K562 (cell line): ENCODE measurements around the gene HHATL. TPM values are rescaled to one million over a fixed set of nuclear protein-coding genes. Genes with fewer than 3 reads are reported as not detected.
A peak's percentile ranks its signal among the peaks of the same experiment; 100 is the strongest.

Experiments used
- ATAC-seq: fragments of 200-7000 bp; cut with Tn5 transposase; 3 replicates; pipeline ENCODE4 v1.9.1; 2020; ENCODE audit warnings: moderate library complexity
- BruUV-seq: library from RNA; stranded (reverse); fragments of 400-500 nt; replicated peaks from 2 replicates; lab custom pipeline; 2021; lab: Mats Ljungman, UMichigan
- CTCF ChIA-PET: fragments of 300-600 bp; formaldehyde crosslinking; extraction: SDS; loops from one replicate; lab custom pipeline; 2021; ENCODE audit warnings: low intra/inter-chr PET ratio; lab: Yijun Ruan, JAX
- POLR2A ChIA-PET: fragments of 300-600, 350-650 bp; sonication (Branson Sonifier 250); formaldehyde crosslinking; extraction: SDS; loops from one replicate; lab custom pipeline; 2021; ENCODE audit warnings: antibody characterized with exemption, inconsistent platforms; lab: Yijun Ruan, JAX
- DNase-seq, 4 experiments: peaks; one replicate each; pipeline versions ENCODE4 v3.0.0 to v3.0.0-alpha.2; 2011 to 2018; ENCODE audit warnings: low spot score in 3 of 4, mixed read lengths in 3 of 4; ENCODE audit errors: extremely low read depth in 1 of 4
- FAIRE-seq: peaks from 2 replicates; lab custom pipeline; 2011; peaks lifted over from hg19 to GRCh38; lab: Jason Lieb, UNC
- H2AFZ ChIP-seq: 2 replicates; pipeline ENCODE4 v1.6.0; 2011; ENCODE audit warnings: low read depth, low read length, control low read depth, inconsistent platforms
- H3K27ac ChIP-seq: fragments of 200-600 bp; 3 replicates; pipeline ENCODE4 v1.8.0; 2011; ENCODE audit warnings: low read depth, mild to moderate bottlenecking, control low read depth, inconsistent platforms, low read length, moderate library complexity, mixed read lengths; ENCODE audit errors: extremely low read depth
- H3K27me3 ChIP-seq, 2 experiments: fragments of 300-600 bp in 1 of 2; 2 replicates in 1 of 2; 3 replicates in 1 of 2; pipeline versions ENCODE4 v1.6.0 to v1.8.0; 2011; ENCODE audit warnings: inconsistent platforms in 2 of 2, low read length in 2 of 2, mild to moderate bottlenecking in 1 of 2, mixed read lengths in 1 of 2, moderate library complexity in 1 of 2; ENCODE audit not compliant: control insufficient read depth in 2 of 2, insufficient read depth in 2 of 2
- H3K36me3 ChIP-seq: fragments of 300-600 bp; 3 replicates; pipeline ENCODE4 v1.8.0; 2011; ENCODE audit warnings: mild to moderate bottlenecking, low read length, inconsistent platforms; ENCODE audit not compliant: control insufficient read depth, insufficient read depth
- H3K4me1 ChIP-seq, 2 experiments: fragments of 200-600 bp in 1 of 2; replicated peaks in 1 of 2; 2 replicates in 1 of 2; 3 replicates in 1 of 2; pipeline versions ENCODE4 v1.5.1 to v1.8.0; 2011; ENCODE audit warnings: inconsistent platforms in 2 of 2, low read length in 2 of 2, mild to moderate bottlenecking in 1 of 2, mixed read lengths in 1 of 2, moderate library complexity in 1 of 2; ENCODE audit not compliant: control insufficient read depth in 2 of 2, insufficient read depth in 2 of 2
- H3K4me2 ChIP-seq: 2 replicates; pipeline ENCODE4 v1.6.1; 2011; ENCODE audit warnings: low read length, control low read depth, inconsistent platforms, mixed read lengths; ENCODE audit not compliant: insufficient read depth
- H3K4me3 ChIP-seq: fragments of 200-600 bp; sonication (generic), shearing (Covaris generic); 2 replicates; pipeline ENCODE4 v1.5.1; 2016; ENCODE audit warnings: control low read depth, inconsistent platforms
- H3K79me2 ChIP-seq: fragments of 200-600 bp; 3 replicates; pipeline ENCODE4 v1.8.0; 2011; ENCODE audit warnings: low read length, inconsistent platforms; ENCODE audit not compliant: control insufficient read depth, insufficient read depth
- H3K9ac ChIP-seq, 2 experiments: 2 replicates each; pipeline versions ENCODE4 v1.6.0 to v1.6.1; 2011; ENCODE audit warnings: low read depth in 2 of 2, low read length in 2 of 2, control low read depth in 1 of 2, inconsistent platforms in 1 of 2, mild to moderate bottlenecking in 1 of 2, mixed read lengths in 1 of 2; ENCODE audit not compliant: insufficient read depth in 1 of 2
- H3K9me1 ChIP-seq: one replicate; pipeline ENCODE4 v1.6.0; 2011; ENCODE audit warnings: inconsistent platforms, mild to moderate bottlenecking, low read length, moderate library complexity; ENCODE audit not compliant: control insufficient read depth, insufficient read depth
- H3K9me3 ChIP-seq: replicated peaks from 2 replicates; pipeline ENCODE4 v1.5.1; 2011; ENCODE audit warnings: low read depth, low read length, inconsistent platforms; ENCODE audit not compliant: control insufficient read depth, insufficient read depth
- H4K20me1 ChIP-seq: replicated peaks from 2 replicates; pipeline ENCODE4 v1.6.1; 2011; ENCODE audit warnings: low read length, inconsistent platforms, mixed read lengths; ENCODE audit not compliant: control insufficient read depth, insufficient read depth
- BCL6 ChIP-seq: fragments of 250-450 bp; sonication (Bioruptor Pico); IDR thresholded peaks from 2 replicates; pipeline ENCODE4 v1.4.0; 2020
- BMI1 ChIP-seq: fragments of 150-350 bp; IDR thresholded peaks from 2 replicates; pipeline ENCODE4 v1.6.1; 2014; ENCODE audit warnings: low read length
- GTF2F1 ChIP-seq: IDR thresholded peaks from 2 replicates; pipeline ENCODE4 v1.6.1; 2011; ENCODE audit warnings: low read depth, low read length, improper control_type of control experiment
- HEY1 ChIP-seq: fragments of 250-450 bp; sonication (Bioruptor Pico); IDR thresholded peaks from 2 replicates; pipeline ENCODE4 v1.5.0; 2020; ENCODE audit warnings: mild to moderate bottlenecking, moderate library complexity, borderline replicate concordance
- IRF2 ChIP-seq: sonication (generic); formaldehyde crosslinking; IDR thresholded peaks from 2 replicates; pipeline ENCODE4 v1.8.1; 2022; ENCODE audit warnings: mild to moderate bottlenecking, missing genetic modification reagents
- POLR2A ChIP-seq: fragments of 450-650 bp; conservative IDR thresholded peaks from 2 replicates; pipeline ENCODE4 v1.6.1; 2016
- POLR2G ChIP-seq: fragments of 200-400 bp; formaldehyde crosslinking; IDR thresholded peaks from 2 replicates; pipeline ENCODE4 v1.6.1; 2017; ENCODE audit warnings: low read depth, mild to moderate bottlenecking, antibody characterized with exemption, low read length, moderate library complexity
- POLR3G ChIP-seq: IDR thresholded peaks from 2 replicates; pipeline ENCODE4 v1.6.1; 2011; ENCODE audit not compliant: insufficient read length, insufficient replicate concordance; ENCODE audit errors: extremely low read depth
- SMARCB1 ChIP-seq: IDR thresholded peaks from 2 replicates; pipeline ENCODE4 v1.6.1; 2011; ENCODE audit warnings: improper control_type of control experiment, low read depth; ENCODE audit not compliant: insufficient read length
- SMARCE1 ChIP-seq: fragments of 450-650 bp; IDR thresholded peaks from 2 replicates; pipeline ENCODE4 v1.7.1; 2016; ENCODE audit warnings: mild to moderate bottlenecking
- SUPT5H ChIP-seq: fragments of 450-650 bp; IDR thresholded peaks from 2 replicates; pipeline ENCODE4 v1.6.1; 2016
- TRIM28 ChIP-seq: fragments of 450-650 bp; IDR thresholded peaks from 2 replicates; pipeline ENCODE4 v1.6.1; 2017
- ZNF146 ChIP-seq: IDR thresholded peaks from one replicate; pipeline ENCODE4 v1.6.1; 2018; ENCODE audit warnings: missing compliant biosample characterization; ENCODE audit not compliant: unreplicated experiment
- ZNF3 ChIP-seq: fragments of 250-450 bp; sonication (Bioruptor Pico); IDR thresholded peaks from 2 replicates; pipeline ENCODE4 v1.5.0; 2021; ENCODE audit warnings: mild to moderate bottlenecking, moderate library complexity
- ZNF436 ChIP-seq: fragments of 250-450, 450-650 bp; sonication (Bioruptor Pico); formaldehyde crosslinking; IDR thresholded peaks from 2 replicates; pipeline ENCODE4 v1.7.0; 2020; ENCODE audit warnings: mild to moderate bottlenecking
- ZNF511 ChIP-seq: sonication (generic); formaldehyde crosslinking; IDR thresholded peaks from 2 replicates; pipeline ENCODE4 v1.8.0; 2022; ENCODE audit warnings: mild to moderate bottlenecking, missing genetic modification reagents
- WGBS: fragments of 100-300 bp; shearing (Covaris generic); methylation state at CpG from one replicate; pipeline ENCODE4 v1.1.6; 2016; ENCODE audit warnings: low coverage, mixed read lengths; ENCODE audit not compliant: insufficient coverage; ENCODE audit errors: missing lambda C conversion rate; 5-methylcytosine and 5-hydroxymethylcytosine counted together
- in situ Hi-C: fragments of 300-500 bp; cut with MboI; formaldehyde crosslinking; loops from 4 replicates; pipeline ENCODE4 v1.15.0; 2018; ENCODE audit warnings: inconsistent platforms, mixed read lengths
- intact Hi-C: fragments of 100-400 bp; cut with micrococcal nuclease; formaldehyde crosslinking; loops from 2 replicates; pipeline ENCODE4 v1.14.2; 2022
- polyA plus RNA-seq, 8 experiments: library from polyadenylated mRNA; depleted of rRNA in 4 of 8; stranded (reverse) in 5 of 8; unstranded in 3 of 8; fragments of >200 nt; fragmentation: Nextera tagmentation in 2 of 8; fragmentation: Illumina TruSeq in 1 of 8; extraction: Ambion mirVana in 2 of 8; extraction: Trizol in 1 of 8; gene quantifications; 2 replicates each; pipeline versions ENCODE4 v1.2.1 to v1.2.3, GENCODE V29; 2011 to 2014; ENCODE audit warnings: inconsistent platforms in 1 of 8, missing spikeins in 1 of 8
- total RNA-seq, 7 experiments: library from RNA; depleted of rRNA in 6 of 7; stranded (reverse); fragments of >200 nt in 6 of 7; fragmentation: Illumina TruSeq in 2 of 7; extraction: Trizol in 2 of 7; gene quantifications; 2 replicates each; pipeline versions ENCODE4 v1.2.1 to v1.2.3, GENCODE V29; 2011 to 2021; ENCODE audit warnings: low replicate concordance in 1 of 7
- TF ChIP-seq, protein P1 (sequence below): fragments of 250-450 bp; sonication (Bioruptor Pico); IDR thresholded peaks from 2 replicates; pipeline ENCODE4 v1.5.0; 2020; ENCODE audit warnings: mild to moderate bottlenecking, borderline replicate concordance
- TF ChIP-seq, protein P2 (sequence below): sonication (generic); formaldehyde crosslinking; IDR thresholded peaks from 2 replicates; pipeline ENCODE4 v1.8.0; 2022; ENCODE audit warnings: mild to moderate bottlenecking, missing genetic modification reagents

HHATL gene
- total and polyA plus RNA-seq, 9 of the 15 experiments (the other 6 are each of a cell fraction or from before 2014, with no cell fraction given), result not detected

DNA sequence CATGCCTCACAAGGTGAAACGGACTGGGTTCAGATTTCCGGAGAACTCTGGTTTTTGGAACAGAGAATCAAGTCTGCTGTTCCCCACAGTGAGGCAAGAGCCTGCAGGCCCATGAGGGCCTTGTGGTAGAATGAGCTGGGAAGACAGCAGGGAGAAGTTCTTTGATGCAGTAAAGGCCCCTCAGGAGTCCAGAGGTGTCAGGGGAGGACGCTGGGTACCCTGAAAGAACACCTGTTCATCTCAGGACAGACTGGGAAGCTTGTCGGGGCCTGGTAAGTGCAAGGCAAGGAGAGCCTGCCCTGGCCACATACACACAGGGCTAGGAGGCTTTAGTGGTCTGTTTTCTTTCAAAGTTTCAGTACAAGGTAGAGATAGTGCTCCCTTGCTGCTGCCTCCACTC, 52.8 kb downstream of the HHATL start:
- peaks cover 4% of the 10 kb centered on the region for H3K9me1 ChIP-seq
- ATAC-seq (no peak), DNase-seq (no peak), FAIRE-seq (no peak)
- no peak overlapping the region for H2AFZ ChIP-seq
- peaks cover 44% of the 10 kb centered on the region for H3K36me3 ChIP-seq
- H3K4me1 ChIP-seq, result peaks cover 13 to 29% of the 10 kb centered on the region in 2 experiments
- H3K4me2 ChIP-seq, result no peak overlapping the region
- 65% methylated on average over 4 of the region's 4 CpGs for WGBS
- H3K27me3 ChIP-seq, result no peaks in the 10 kb centered on the region
- H3K9me3 ChIP-seq, result no peaks in the 10 kb centered on the region
- no peaks in the 10 kb centered on the region for H4K20me1 ChIP-seq
- intact Hi-C loops, result loop anchor here (5.0 kb wide), 1 partner anchor 67 kb away; the partner anchor contains the start of gene SEC22C
- H3K9ac ChIP-seq, result no peak overlapping the region
- ChIA-PET CTCF (no interaction called here), POLR2A (interaction anchor here (0.6 to 4.0 kb wide), 4 partner anchors 9 to 436 kb away, joined by 3 to 37 read pairs (median 4); no protein-coding TSS in a partner anchor)
- H3K79me2 ChIP-seq, result no peaks in the 10 kb centered on the region
- no peak overlapping the region for H3K4me3 ChIP-seq
- in situ Hi-C loops, result loop anchor here (5.0 kb wide), 1 partner anchor 98 kb away; no protein-coding TSS in a partner anchor
- no peak overlapping the region for H3K27ac ChIP-seq
- BruUV-seq, result no TSS peak
- TF ChIP-seq BMI1 (no peak), SMARCE1 (no peak), POLR2G (0 out of 2 replicates have a peak, but pooled peaks have one; percentile 16), POLR3G (no peak), POLR2A (peak; percentile 57; the same call in 1 of the 2 replicates), IRF2 (CRISPR knock-in tag) (no peak), ZNF436 (CRISPR knock-in tag) (no peak), ZNF146 (CRISPR knock-in tag) (no peak), ZNF511 (no peak), SMARCB1 (no peak), ZNF3 (CRISPR knock-in tag) (no peak), SUPT5H (0 out of 2 replicates have a peak, but pooled peaks have one; percentile 8), BCL6 (CRISPR knock-in tag) (no peak), TRIM28 (no peak), GTF2F1 (no peak), HEY1 (CRISPR knock-in tag) (no peak)
- TF ChIP-seq, protein P1, sequence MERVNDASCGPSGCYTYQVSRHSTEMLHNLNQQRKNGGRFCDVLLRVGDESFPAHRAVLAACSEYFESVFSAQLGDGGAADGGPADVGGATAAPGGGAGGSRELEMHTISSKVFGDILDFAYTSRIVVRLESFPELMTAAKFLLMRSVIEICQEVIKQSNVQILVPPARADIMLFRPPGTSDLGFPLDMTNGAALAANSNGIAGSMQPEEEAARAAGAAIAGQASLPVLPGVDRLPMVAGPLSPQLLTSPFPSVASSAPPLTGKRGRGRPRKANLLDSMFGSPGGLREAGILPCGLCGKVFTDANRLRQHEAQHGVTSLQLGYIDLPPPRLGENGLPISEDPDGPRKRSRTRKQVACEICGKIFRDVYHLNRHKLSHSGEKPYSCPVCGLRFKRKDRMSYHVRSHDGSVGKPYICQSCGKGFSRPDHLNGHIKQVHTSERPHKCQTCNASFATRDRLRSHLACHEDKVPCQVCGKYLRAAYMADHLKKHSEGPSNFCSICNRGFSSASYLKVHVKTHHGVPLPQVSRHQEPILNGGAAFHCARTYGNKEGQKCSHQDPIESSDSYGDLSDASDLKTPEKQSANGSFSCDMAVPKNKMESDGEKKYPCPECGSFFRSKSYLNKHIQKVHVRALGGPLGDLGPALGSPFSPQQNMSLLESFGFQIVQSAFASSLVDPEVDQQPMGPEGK (CRISPR knock-in tag), result no peak
- TF ChIP-seq, protein P2, sequence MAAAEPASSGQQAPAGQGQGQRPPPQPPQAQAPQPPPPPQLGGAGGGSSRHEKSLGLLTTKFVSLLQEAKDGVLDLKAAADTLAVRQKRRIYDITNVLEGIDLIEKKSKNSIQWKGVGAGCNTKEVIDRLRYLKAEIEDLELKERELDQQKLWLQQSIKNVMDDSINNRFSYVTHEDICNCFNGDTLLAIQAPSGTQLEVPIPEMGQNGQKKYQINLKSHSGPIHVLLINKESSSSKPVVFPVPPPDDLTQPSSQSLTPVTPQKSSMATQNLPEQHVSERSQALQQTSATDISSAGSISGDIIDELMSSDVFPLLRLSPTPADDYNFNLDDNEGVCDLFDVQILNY (CRISPR knock-in tag), result no peak
